Measurements from ENCODE around the gene CLIC4. TPM values are rescaled to one million over a fixed set of nuclear protein-coding genes. Genes with fewer than 3 reads are reported as not detected.
"Not testable (repeated sequence)": the region's sequence is repeated elsewhere in the genome, so short reads cannot be mapped to it uniquely, and the experiment has no call there.

CLIC4 gene
- polyA plus RNA-seq, 2 donors = 15.3 to 29.8 TPM

DNA sequence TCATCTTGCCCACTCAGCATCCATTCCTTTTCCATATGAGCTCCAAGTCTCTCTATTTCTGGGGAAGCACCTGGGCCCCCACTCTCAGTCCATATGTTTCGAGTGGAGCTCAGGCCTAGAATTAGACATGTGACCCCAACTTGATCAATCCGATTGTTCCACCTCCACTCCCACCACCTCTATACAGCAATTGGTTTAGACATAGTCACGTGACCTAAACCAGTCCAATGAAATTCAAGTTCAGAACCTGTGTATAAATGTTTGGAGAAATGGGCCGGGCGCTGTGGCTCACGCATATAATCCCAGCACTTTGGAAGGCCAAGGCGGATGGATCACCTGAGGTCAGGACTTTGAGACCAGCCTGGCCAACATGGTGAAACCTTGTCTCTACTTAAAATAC, 29.6 kb upstream of the CLIC4 start:
- Histone ChIP-seq H3K4me1 (ENCODE audit: control insufficient read depth in 2 of 2, insufficient read depth in 2 of 2, low read length in 1 of 2) (peaks cover 0 to 2% of the 10 kb centered on the region in 2 donors), H3K36me3 (ENCODE audit: control insufficient read depth in 2 of 2, insufficient read depth in 2 of 2, low read length in 1 of 2) (no peaks in the 10 kb centered on the region), H3K27me3 (ENCODE audit: control insufficient read depth in 1 of 2, insufficient read depth in 2 of 2, low read length in 2 of 2) (no peaks in the 10 kb centered on the region), H3K9me3 (ENCODE audit: control insufficient read depth in 2 of 2, insufficient read depth in 1 of 2, low read depth in 1 of 2, low read length in 1 of 2) (no peaks in the 10 kb centered on the region), H3K27ac (ENCODE audit: low read depth in 2 of 2, low read length in 1 of 2) (no peak overlapping the region), H3K4me3 (ENCODE audit: low read depth in 1 of 2, low read length in 2 of 2) (no peak overlapping the region)
- 96 to 97% methylated on average over 7 of the region's 7 CpGs for WGBS, 2 donors

DNA sequence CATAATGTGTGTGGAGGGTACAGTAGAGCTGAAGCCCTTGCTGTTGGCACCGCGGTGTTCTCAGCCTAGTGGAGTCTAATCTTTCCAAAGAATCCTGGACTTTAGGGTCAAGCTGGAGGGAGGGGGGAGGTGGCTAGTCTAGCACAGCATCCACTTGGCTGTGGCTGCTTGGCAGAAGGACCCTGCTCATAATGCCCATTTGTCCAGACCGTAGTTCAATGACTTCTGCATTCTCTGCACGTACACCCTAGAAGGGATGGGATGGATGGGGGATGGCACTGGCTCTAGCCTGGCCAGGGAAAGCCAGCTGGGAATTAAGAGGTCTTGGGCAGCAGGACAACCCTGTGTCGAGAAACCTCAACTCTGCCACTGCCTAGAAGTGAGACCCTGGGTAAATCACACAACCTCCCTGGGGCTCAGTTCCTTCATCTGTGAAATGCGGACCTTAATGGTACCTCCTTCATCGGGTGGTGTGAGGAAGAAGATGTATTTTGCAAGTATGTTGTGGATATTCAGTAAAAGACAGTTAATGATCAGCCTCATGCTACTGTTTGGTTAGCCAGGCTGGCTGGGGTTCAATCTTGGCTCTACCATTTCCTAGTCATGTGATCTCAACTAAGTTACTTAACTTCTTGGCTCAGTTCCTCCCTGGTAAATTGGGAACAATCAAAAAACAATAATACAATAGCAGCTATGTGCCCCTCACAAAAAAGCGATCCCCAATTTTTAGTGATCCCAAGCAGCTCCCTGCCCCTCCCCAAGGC, 27.2 kb upstream of the CLIC4 start:
- no peaks in the 10 kb centered on the region for H3K27me3 ChIP-seq (ENCODE audit: control insufficient read depth in 1 of 2, insufficient read depth in 2 of 2, low read length in 2 of 2)
- no peaks in the 10 kb centered on the region for H3K9me3 ChIP-seq (ENCODE audit: control insufficient read depth in 2 of 2, insufficient read depth in 1 of 2, low read depth in 1 of 2, low read length in 1 of 2)
- WGBS, 2 donors = 90 to 92% methylated on average over 8 of the region's 8 CpGs
- H3K27ac ChIP-seq (ENCODE audit: low read depth in 2 of 2, low read length in 1 of 2) = no peak overlapping the region
- no peaks in the 10 kb centered on the region for H3K36me3 ChIP-seq (ENCODE audit: control insufficient read depth in 2 of 2, insufficient read depth in 2 of 2, low read length in 1 of 2)
- no peak overlapping the region for H3K4me3 ChIP-seq (ENCODE audit: low read depth in 1 of 2, low read length in 2 of 2)
- peaks cover 0 to 2% of the 10 kb centered on the region in 2 donors for H3K4me1 ChIP-seq (ENCODE audit: control insufficient read depth in 2 of 2, insufficient read depth in 2 of 2, low read length in 1 of 2)

DNA sequence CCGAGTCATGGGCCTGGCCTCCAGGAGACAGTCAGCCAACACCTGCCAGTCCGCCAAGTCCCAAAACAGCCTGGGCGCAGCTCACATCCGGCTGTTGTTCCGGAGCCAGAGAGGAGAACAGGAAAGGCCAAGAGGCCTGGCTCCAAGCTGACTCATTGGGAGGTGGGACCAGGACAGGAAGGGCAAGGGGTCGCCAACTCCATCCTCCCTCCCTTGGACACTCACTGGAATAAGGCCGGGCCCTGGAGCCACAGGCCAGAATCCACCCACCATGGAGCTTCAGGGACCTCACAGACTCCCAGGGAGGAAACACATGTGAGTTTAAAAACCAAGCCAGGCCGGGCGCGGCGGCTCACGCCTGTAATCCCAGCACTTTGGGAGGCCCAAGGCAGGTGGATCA, 25.1 kb upstream of the CLIC4 start:
- Histone ChIP-seq H3K9me3 (ENCODE audit: control insufficient read depth in 2 of 2, insufficient read depth in 1 of 2, low read depth in 1 of 2, low read length in 1 of 2) (no peaks in the 10 kb centered on the region), H3K36me3 (ENCODE audit: control insufficient read depth in 2 of 2, insufficient read depth in 2 of 2, low read length in 1 of 2) (no peaks in the 10 kb centered on the region), H3K4me1 (ENCODE audit: control insufficient read depth in 2 of 2, insufficient read depth in 2 of 2, low read length in 1 of 2) (peaks cover 0 to 2% of the 10 kb centered on the region in 2 donors), H3K27ac (ENCODE audit: low read depth in 2 of 2, low read length in 1 of 2) (no peak overlapping the region), H3K4me3 (ENCODE audit: low read depth in 1 of 2, low read length in 2 of 2) (no peak overlapping the region), H3K27me3 (ENCODE audit: control insufficient read depth in 1 of 2, insufficient read depth in 2 of 2, low read length in 2 of 2) (no peaks in the 10 kb centered on the region)
- 64 to 77% methylated on average over 11 to 12 of the region's 12 CpGs for WGBS, 2 donors

- H3K36me3 ChIP-seq (ENCODE audit: control insufficient read depth in 2 of 2, insufficient read depth in 2 of 2, low read length in 1 of 2) = no peaks in the 10 kb centered on the region
Measured at GRCh38 chr1:24721533-24721932, 23.7 kb upstream of the CLIC4 start.

GRCh38 chr1:24722073-24723035, 22.9 kb upstream of the CLIC4 start:
- not testable (repeated sequence) for H3K4me3 ChIP-seq (ENCODE audit: low read depth in 1 of 2, low read length in 2 of 2); H3K27ac ChIP-seq (ENCODE audit: low read depth in 2 of 2, low read length in 1 of 2)
- WGBS, 2 donors = 74 to 76% methylated on average over 21 of the region's 21 CpGs

More at GRCh38 chr1:24721533-24721932, 23.7 kb upstream of the CLIC4 start:
- Histone ChIP-seq H3K9me3 (ENCODE audit: control insufficient read depth in 2 of 2, insufficient read depth in 1 of 2, low read depth in 1 of 2, low read length in 1 of 2) (no peaks in the 10 kb centered on the region), H3K27ac (ENCODE audit: low read depth in 2 of 2, low read length in 1 of 2) (no peak overlapping the region), H3K27me3 (ENCODE audit: control insufficient read depth in 1 of 2, insufficient read depth in 2 of 2, low read length in 2 of 2) (no peaks in the 10 kb centered on the region), H3K4me1 (ENCODE audit: control insufficient read depth in 2 of 2, insufficient read depth in 2 of 2, low read length in 1 of 2) (peaks cover 0 to 2% of the 10 kb centered on the region in 2 donors), H3K4me3 (ENCODE audit: low read depth in 1 of 2, low read length in 2 of 2) (no peak overlapping the region)
- 94 to 95% methylated on average over 29 to 31 of the region's 31 CpGs for WGBS, 2 donors

GRCh38 chr1:24724345-24725208, 20.7 kb upstream of the CLIC4 start:
- Histone ChIP-seq H3K36me3 (ENCODE audit: control insufficient read depth in 2 of 2, insufficient read depth in 2 of 2, low read length in 1 of 2) (no peaks in the 10 kb centered on the region), H3K27me3 (ENCODE audit: control insufficient read depth in 1 of 2, insufficient read depth in 2 of 2, low read length in 2 of 2) (no peaks in the 10 kb centered on the region), H3K27ac (ENCODE audit: low read depth in 2 of 2, low read length in 1 of 2) (peak overlapping the region in 1 of 2 donors; percentile 48), H3K9me3 (ENCODE audit: control insufficient read depth in 2 of 2, insufficient read depth in 1 of 2, low read depth in 1 of 2, low read length in 1 of 2) (no peaks in the 10 kb centered on the region), H3K4me3 (ENCODE audit: low read depth in 1 of 2, low read length in 2 of 2) (no peak overlapping the region), H3K4me1 (ENCODE audit: control insufficient read depth in 2 of 2, insufficient read depth in 2 of 2, low read length in 1 of 2) (peaks cover 0 to 5% of the 10 kb centered on the region in 2 donors)
- 68 to 73% methylated on average over 13 of the region's 13 CpGs for WGBS, 2 donors

More at GRCh38 chr1:24722073-24723035, 22.9 kb upstream of the CLIC4 start:
- H3K9me3 ChIP-seq (ENCODE audit: control insufficient read depth in 2 of 2, insufficient read depth in 1 of 2, low read depth in 1 of 2, low read length in 1 of 2); H3K36me3 ChIP-seq (ENCODE audit: control insufficient read depth in 2 of 2, insufficient read depth in 2 of 2, low read length in 1 of 2); H3K4me1 ChIP-seq (ENCODE audit: control insufficient read depth in 2 of 2, insufficient read depth in 2 of 2, low read length in 1 of 2); H3K27me3 ChIP-seq (ENCODE audit: control insufficient read depth in 1 of 2, insufficient read depth in 2 of 2, low read length in 2 of 2): not testable (repeated sequence)

DNA sequence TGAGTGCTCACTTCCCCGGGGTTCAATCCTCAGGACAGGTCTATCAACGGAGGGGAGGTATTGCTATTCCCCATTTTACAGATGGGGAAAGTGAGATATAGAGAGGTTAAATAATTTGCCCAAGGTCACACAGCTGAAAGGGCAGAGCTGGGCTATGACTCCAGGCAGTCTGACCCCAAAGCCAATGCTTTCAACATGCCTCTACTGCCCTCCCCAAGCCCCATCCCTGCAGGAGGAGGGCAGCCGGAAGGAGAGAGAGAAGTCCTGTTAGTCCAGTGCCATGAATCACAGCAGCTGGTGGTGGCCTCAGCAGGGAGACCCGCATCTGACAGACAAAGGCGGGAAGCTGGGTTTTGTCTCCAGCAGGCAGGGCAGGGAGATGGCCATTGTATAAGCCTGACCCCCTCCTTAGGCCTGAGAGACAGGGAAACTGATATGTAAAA, 20.0 kb upstream of the CLIC4 start:
- Histone ChIP-seq H3K4me3 (ENCODE audit: low read depth in 1 of 2, low read length in 2 of 2) (no peak overlapping the region), H3K27me3 (ENCODE audit: control insufficient read depth in 1 of 2, insufficient read depth in 2 of 2, low read length in 2 of 2) (no peaks in the 10 kb centered on the region), H3K36me3 (ENCODE audit: control insufficient read depth in 2 of 2, insufficient read depth in 2 of 2, low read length in 1 of 2) (no peaks in the 10 kb centered on the region), H3K4me1 (ENCODE audit: control insufficient read depth in 2 of 2, insufficient read depth in 2 of 2, low read length in 1 of 2) (peaks cover 0 to 5% of the 10 kb centered on the region in 2 donors), H3K9me3 (ENCODE audit: control insufficient read depth in 2 of 2, insufficient read depth in 1 of 2, low read depth in 1 of 2, low read length in 1 of 2) (no peaks in the 10 kb centered on the region), H3K27ac (ENCODE audit: low read depth in 2 of 2, low read length in 1 of 2) (peak overlapping the region in 1 of 2 donors; percentile 45)
- WGBS, 2 donors = 61 to 69% methylated on average over 5 of the region's 5 CpGs

DNA sequence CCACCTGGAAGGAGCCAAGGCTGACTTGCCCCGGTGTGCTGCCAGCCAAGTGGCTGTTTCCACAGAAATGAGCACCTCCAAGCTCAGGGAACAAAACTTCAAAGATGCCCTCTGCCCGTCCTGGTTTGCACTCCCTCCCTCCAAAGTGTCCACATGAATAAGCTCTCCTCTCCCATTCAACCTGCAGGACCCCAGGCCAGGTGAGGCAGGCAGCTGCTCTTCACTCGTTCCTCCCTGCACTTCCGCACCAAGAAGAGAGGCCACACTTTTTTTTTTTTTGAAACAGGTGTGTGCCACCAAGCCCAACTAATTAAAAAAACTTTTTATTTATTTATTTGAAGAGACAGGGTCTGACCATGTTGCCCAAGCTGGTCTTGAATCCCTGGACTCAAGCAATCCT, 18.5 kb upstream of the CLIC4 start:
- Histone ChIP-seq H3K36me3 (ENCODE audit: control insufficient read depth in 2 of 2, insufficient read depth in 2 of 2, low read length in 1 of 2) (no peaks in the 10 kb centered on the region), H3K4me3 (ENCODE audit: low read depth in 1 of 2, low read length in 2 of 2) (no peak overlapping the region), H3K27ac (ENCODE audit: low read depth in 2 of 2, low read length in 1 of 2) (no peak overlapping the region), H3K9me3 (ENCODE audit: control insufficient read depth in 2 of 2, insufficient read depth in 1 of 2, low read depth in 1 of 2, low read length in 1 of 2) (no peaks in the 10 kb centered on the region), H3K27me3 (ENCODE audit: control insufficient read depth in 1 of 2, insufficient read depth in 2 of 2, low read length in 2 of 2) (no peaks in the 10 kb centered on the region), H3K4me1 (ENCODE audit: control insufficient read depth in 2 of 2, insufficient read depth in 2 of 2, low read length in 1 of 2) (peaks cover 0 to 9% of the 10 kb centered on the region in 2 donors)
- 89 to 90% methylated on average over 4 of the region's 4 CpGs for WGBS, 2 donors
